ENCODE data around the gene SLC22A31. TPM values are rescaled to one million over a fixed set of nuclear protein-coding genes. Genes with fewer than 3 reads are reported as not detected.
A peak's percentile ranks its signal among the peaks of the same experiment; 100 is the strongest.
"Not testable (repeated sequence)": the region's sequence is repeated elsewhere in the genome, so short reads cannot be mapped to it uniquely, and the experiment has no call there.

The SLC22A31 gene
- 10 to 100 TPM in 1 of 2 donors, not detected in 1; 68.2 TPM for total RNA-seq

DNA sequence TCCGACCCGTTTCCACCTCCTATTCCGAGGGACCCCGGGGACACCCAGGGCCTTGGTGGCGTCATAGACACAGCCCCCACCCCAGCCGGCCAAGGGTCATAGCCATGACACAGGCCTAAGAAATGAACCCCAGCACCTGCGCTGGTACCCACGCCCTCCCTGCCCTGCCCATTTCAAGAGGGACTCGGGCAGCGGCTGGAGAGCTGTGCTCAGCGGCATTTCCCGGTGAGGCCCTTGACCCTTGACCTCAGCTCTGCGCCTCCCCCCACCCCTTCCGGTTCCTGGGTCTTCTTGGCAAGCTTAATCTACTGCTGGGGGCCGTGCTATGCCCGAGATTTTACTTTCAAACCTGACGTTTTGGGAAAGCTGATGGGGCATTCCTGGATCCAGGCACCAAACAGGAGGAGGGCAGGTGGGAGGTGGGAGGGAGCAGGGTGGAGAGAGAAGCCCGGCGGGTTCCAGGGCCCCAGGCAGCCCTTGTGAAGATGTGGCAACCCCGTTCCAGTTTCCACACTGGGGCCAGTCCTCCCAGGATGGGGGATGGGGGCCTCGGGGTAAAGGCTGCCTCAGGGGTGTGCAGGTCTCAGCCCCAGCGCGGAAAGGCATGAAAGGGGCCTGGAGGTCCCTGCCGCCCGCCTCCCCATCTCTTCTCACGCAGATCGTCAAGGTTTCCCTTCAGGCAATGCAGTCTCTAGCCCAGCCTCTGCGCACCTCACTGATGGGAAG is at the start of gene SLC22A31:
Gene SLC22A31, minus strand, starts transcription at position 414 of the 726 bp plus-strand sequence. Its CDS starts 36 bp downstream, at position 378.
- no peak for TF ChIP-seq POLR2A (IDR thresholded peaks at IDR 0.05)
- TF ChIP-seq, protein P1, sequence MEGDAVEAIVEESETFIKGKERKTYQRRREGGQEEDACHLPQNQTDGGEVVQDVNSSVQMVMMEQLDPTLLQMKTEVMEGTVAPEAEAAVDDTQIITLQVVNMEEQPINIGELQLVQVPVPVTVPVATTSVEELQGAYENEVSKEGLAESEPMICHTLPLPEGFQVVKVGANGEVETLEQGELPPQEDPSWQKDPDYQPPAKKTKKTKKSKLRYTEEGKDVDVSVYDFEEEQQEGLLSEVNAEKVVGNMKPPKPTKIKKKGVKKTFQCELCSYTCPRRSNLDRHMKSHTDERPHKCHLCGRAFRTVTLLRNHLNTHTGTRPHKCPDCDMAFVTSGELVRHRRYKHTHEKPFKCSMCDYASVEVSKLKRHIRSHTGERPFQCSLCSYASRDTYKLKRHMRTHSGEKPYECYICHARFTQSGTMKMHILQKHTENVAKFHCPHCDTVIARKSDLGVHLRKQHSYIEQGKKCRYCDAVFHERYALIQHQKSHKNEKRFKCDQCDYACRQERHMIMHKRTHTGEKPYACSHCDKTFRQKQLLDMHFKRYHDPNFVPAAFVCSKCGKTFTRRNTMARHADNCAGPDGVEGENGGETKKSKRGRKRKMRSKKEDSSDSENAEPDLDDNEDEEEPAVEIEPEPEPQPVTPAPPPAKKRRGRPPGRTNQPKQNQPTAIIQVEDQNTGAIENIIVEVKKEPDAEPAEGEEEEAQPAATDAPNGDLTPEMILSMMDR (IDR thresholded peaks at IDR 0.05): no peak
- Histone ChIP-seq H3K4me1 (peaks cover 21% of the 10 kb centered on the region), H3K9me3 (no peaks in the 10 kb centered on the region), H3K27me3 (peaks cover 0 to 12% of the 10 kb centered on the region in 2 donors), H3K4me3 (no peak within 1 kb of the TSS), H3K36me3 (replicated peaks in 1 of 2; ENCODE audit: insufficient read depth in 1 of 2, low read depth in 2 of 2) (no peaks in the 10 kb centered on the region), H3K27ac (no peak within 1 kb of the TSS)
- ATAC-seq (no peak), DNase-seq (peak in 1 of 4 donors; percentile 66)
- 18 to 28% methylated on average over 17 to 28 of the region's 28 CpGs for WGBS, 2 donors
- intact Hi-C loops (cut with DNase I): no loop called here

DNA sequence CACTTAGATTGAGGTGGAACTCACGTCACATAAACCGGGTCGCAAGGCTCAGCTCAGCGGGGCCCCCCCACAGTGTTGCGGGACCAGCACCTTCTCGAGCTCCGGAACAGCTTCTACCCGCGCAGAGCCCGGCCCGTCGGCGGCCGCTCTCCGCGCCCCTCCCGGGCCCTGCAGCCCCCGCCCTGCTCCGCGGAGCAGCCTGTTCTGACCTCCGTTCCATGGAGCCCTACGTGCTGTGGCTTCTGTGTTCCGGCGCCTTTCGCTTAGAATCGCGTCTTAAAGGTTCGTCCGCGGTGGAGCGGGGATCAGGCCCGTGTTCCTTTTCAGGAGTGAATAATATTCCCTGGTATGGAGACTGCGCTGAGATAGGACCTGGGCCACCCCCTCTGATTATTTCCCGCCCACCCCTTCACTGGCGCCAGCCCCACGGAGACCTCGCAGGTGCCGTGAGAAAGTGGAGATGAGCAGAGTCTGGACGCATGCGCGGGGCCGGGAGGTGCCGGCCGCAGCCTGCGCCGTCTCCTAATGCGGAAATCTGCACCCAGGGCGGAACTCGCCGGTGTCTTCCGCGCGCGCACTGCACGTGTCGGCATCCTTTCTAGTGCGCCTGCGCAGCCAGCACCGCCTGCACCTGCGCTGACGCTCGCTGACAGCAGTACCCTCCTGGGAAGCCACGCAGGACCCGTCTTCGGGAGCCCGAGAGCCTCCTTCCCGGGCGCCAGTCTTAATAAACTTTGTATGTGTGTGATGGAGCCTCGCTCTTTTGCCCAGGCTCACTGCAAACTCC is 48.1 kb upstream of the SLC22A31 start:
- no peak overlapping the region for H3K27ac ChIP-seq
- TF ChIP-seq, protein P1 (IDR thresholded peaks at IDR 0.05): no peak
- TF ChIP-seq POLR2A (IDR thresholded peaks at IDR 0.05): no peak
- H3K27me3 ChIP-seq: no peaks in the 10 kb centered on the region
- ATAC-seq: no peak
- H3K4me3 ChIP-seq: no peak overlapping the region
- 57 to 72% methylated on average over 36 to 69 of the region's 69 CpGs for WGBS, 2 donors
- peaks cover 14% of the 10 kb centered on the region for H3K4me1 ChIP-seq
- DNase-seq: no peak
- no peaks in the 10 kb centered on the region for H3K36me3 ChIP-seq (replicated peaks in 1 of 2; ENCODE audit: insufficient read depth in 1 of 2, low read depth in 2 of 2)
- intact Hi-C loops (cut with DNase I): loop anchor here (10.0 kb wide), 1 partner anchor 256 kb away; the partner anchor contains the start of gene SPG7
- no peaks in the 10 kb centered on the region for H3K9me3 ChIP-seq

DNA sequence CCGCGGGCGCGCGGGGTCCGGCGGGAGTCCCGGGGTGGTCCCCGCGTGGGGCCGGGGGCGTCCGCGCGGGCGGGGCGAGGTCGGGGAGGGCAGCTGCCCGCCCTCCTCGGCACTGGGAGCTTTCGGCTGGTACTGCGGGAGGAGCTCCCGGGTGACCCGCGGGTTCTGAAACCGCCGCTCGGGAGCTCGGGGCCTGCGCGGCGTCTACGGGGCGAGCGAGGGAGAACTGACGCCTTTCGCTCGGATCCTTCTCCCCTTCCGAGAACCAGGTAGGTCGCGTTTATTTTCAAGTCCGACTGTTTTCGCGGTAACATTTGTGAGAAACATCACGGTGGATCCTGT is 47.4 kb upstream of the SLC22A31 start:
- not testable (repeated sequence) for H3K36me3 ChIP-seq (replicated peaks in 1 of 2; ENCODE audit: insufficient read depth in 1 of 2, low read depth in 2 of 2); H3K4me3 ChIP-seq; H3K9me3 ChIP-seq; DNase-seq; H3K27me3 ChIP-seq
- ATAC-seq: peak; percentile 68
- 2% methylated on average over 29 of the region's 45 CpGs; no CpG with 5 or more reads in 1 of the 2 donors for WGBS, 2 donors
- Histone ChIP-seq H3K27ac (peak overlapping the region in 2 of 4 donors; percentile 32 to 46), H3K4me1 (peaks cover 18% of the 10 kb centered on the region)
- intact Hi-C loops (cut with DNase I): loop anchor here (10.0 kb wide), 1 partner anchor 257 kb away; the partner anchor contains the start of gene SPG7

DNA sequence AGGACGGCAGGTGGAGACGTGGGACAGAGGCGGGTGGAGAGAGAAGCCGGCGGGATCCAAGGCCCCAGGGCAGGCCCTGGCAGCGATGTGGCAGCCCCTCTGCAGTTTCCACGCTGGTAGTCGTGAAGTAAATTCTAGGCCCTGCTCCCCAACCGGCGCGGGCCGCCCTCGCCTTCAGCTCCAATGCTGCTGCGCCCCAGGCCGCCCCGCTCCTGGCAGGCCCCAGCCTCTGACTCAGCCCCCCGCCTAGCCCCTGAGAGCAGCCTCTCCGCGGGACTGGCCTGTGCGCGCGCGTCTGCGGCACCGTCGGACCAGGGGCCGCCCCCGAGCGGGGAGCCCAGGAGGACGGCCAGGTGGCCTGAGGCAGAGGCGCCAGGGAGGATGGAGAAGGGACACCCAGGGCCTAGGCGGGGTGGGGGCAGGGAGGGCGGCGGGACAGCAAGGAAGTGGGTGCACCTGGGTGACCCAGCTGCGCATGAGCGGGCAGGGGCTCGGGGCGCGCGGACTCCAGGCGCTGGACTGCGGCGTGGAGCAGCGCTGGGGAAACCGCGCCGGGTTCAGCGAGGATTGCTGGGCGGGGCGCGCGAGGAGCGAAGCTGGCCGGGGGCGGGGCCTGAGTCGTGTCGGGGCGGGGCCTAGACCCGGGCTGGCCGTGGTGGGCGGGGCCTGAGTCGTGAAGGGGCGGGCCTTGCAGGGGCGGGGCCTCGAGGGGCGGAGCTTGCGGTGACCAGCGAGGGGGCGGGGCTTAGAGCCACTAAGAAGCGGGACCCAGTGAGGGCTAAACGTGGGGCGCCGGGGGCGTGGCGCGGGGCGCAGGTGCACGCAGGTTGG is 46.8 kb upstream of the SLC22A31 start:
- DNase-seq: peak; percentile 87 to 95 (median 90)
- Histone ChIP-seq H3K4me1 (peaks cover 19% of the 10 kb centered on the region), H3K27ac (peak overlapping the region in 2 of 4 donors; percentile 46 to 50), H3K9me3 (no peaks in the 10 kb centered on the region), H3K4me3 (peak overlapping the region; percentile 31 to 32), H3K27me3 (no peaks in the 10 kb centered on the region), H3K36me3 (replicated peaks in 1 of 2; ENCODE audit: insufficient read depth in 1 of 2, low read depth in 2 of 2) (no peaks in the 10 kb centered on the region)
- WGBS, 2 donors: 3 to 5% methylated on average over 22 to 48 of the region's 78 CpGs
- peak in 2 of 3 donors; percentile 18 to 30 for TF ChIP-seq POLR2A (IDR thresholded peaks at IDR 0.05)
- TF ChIP-seq, protein P1 (IDR thresholded peaks at IDR 0.05): no peak
- ATAC-seq: peak; percentile 93
- intact Hi-C loops (cut with DNase I): loop anchor here (10.0 kb wide), 1 partner anchor 258 kb away; the partner anchor contains the start of gene SPG7
